ENCODE results near the gene DHX16. TPM values are rescaled to one million over a fixed set of nuclear protein-coding genes. Genes with fewer than 3 reads are reported as not detected.

DHX16 gene
- total and polyA plus RNA-seq, 9 of the 15 experiments (the other 6 are each of a cell fraction or from before 2014, with no cell fraction given): 14.6 to 66.1 (median 47.5) TPM

DNA sequence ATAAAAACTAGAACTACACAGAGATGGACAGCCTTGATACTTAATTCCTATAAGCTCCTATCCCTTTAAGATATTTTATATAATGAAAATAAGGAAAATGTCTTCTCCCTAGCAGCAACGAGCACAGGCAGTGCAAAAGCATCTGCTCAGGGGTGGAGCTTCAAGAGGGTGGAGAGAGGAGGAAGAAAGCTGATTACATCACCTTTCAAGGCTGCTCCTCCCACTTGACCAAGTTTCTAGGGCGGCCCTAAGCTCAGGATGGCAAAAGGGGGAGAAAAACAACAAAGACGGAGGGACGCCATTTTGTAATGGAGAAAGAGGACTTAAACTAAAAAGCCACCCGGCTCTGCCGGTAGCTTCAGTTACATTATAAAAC, 58.0 kb downstream of the DHX16 start (continued):
- TF ChIP-seq, protein P1, sequence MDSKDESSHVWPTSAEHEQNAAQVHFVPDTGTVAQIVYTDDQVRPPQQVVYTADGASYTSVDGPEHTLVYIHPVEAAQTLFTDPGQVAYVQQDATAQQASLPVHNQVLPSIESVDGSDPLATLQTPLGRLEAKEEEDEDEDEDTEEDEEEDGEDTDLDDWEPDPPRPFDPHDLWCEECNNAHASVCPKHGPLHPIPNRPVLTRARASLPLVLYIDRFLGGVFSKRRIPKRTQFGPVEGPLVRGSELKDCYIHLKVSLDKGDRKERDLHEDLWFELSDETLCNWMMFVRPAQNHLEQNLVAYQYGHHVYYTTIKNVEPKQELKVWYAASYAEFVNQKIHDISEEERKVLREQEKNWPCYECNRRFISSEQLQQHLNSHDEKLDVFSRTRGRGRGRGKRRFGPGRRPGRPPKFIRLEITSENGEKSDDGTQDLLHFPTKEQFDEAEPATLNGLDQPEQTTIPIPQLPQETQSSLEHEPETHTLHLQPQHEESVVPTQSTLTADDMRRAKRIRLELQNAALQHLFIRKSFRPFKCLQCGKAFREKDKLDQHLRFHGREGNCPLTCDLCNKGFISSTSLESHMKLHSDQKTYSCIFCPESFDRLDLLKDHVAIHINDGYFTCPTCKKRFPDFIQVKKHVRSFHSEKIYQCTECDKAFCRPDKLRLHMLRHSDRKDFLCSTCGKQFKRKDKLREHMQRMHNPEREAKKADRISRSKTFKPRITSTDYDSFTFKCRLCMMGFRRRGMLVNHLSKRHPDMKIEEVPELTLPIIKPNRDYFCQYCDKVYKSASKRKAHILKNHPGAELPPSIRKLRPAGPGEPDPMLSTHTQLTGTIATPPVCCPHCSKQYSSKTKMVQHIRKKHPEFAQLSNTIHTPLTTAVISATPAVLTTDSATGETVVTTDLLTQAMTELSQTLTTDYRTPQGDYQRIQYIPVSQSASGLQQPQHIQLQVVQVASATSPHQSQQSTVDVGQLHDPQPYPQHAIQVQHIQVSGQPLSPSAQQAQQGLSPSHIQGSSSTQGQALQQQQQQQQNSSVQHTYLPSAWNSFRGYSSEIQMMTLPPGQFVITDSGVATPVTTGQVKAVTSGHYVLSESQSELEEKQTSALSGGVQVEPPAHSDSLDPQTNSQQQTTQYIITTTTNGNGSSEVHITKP (IDR thresholded peaks at IDR 0.05; ENCODE audit: partially characterized antibody): peak; percentile 86
- TF ChIP-seq, protein P2, sequence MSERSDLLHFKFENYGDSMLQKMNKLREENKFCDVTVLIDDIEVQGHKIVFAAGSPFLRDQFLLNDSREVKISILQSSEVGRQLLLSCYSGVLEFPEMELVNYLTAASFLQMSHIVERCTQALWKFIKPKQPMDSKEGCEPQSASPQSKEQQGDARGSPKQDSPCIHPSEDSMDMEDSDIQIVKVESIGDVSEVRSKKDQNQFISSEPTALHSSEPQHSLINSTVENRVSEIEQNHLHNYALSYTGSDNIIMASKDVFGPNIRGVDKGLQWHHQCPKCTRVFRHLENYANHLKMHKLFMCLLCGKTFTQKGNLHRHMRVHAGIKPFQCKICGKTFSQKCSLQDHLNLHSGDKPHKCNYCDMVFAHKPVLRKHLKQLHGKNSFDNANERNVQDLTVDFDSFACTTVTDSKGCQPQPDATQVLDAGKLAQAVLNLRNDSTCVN (CRISPR knock-in tag; IDR thresholded peaks at IDR 0.05): no peak
- TF ChIP-seq COPS2 (conservative IDR thresholded peaks at IDR 0.05): no peak
- peak; percentile 99 for TF ChIP-seq POLR2AphosphoS2 (IDR thresholded peaks at IDR 0.05; ENCODE audit: low read length)
- peak; percentile 44 for TF ChIP-seq BACH1 (tag; IDR thresholded peaks at IDR 0.05)
- TF ChIP-seq MYC (IDR thresholded peaks at IDR 0.05; ENCODE audit: low read depth, low read length): peak; percentile 75
- no peak for TF ChIP-seq MYC (CRISPR knock-in tag; IDR thresholded peaks at IDR 0.05; ENCODE audit: borderline replicate concordance, low read depth)
- TF ChIP-seq TFAM (CRISPR knock-in tag; conservative IDR thresholded peaks at IDR 0.05): no peak

Data from K562 (cell line).